SH-SY5Y (cell line): ENCODE measurements around the gene MRPL17.

Experiments
- GATA2 ChIP-seq: IDR thresholded peaks from 2 replicates; pipeline ENCODE4 v1.6.1; 2011; ENCODE audit warnings: mild to moderate bottlenecking, low read depth, low read length
- GATA3 ChIP-seq: IDR thresholded peaks from 2 replicates; pipeline ENCODE4 v1.6.1; 2011; ENCODE audit warnings: low read depth, mild to moderate bottlenecking, low read length, moderate library complexity

GRCh38 chr11:6681505-6681904 is 1.6 kb downstream of the MRPL17 start:
- no peak for TF ChIP-seq GATA2
- no peak for TF ChIP-seq GATA3
